ENCODE measurements around the gene MCTP1.

The MCTP1 gene

GRCh38 chr5:95284572-95285408 lies at the start of gene MCTP1:
Gene MCTP1 (minus strand): TSS chr5:95285094.
- DNase-seq = peak in 11 of 56 donors; percentile 15 to 46 (median 33)

GRCh38 chr5:95332158-95332557 lies 47.3 kb upstream of the MCTP1 start:
- DNase-seq = no peak

- no peak for DNase-seq
These were observed 46.5 kb upstream of the MCTP1 start for GRCh38 chr5:95331358-95331757.

DNA sequence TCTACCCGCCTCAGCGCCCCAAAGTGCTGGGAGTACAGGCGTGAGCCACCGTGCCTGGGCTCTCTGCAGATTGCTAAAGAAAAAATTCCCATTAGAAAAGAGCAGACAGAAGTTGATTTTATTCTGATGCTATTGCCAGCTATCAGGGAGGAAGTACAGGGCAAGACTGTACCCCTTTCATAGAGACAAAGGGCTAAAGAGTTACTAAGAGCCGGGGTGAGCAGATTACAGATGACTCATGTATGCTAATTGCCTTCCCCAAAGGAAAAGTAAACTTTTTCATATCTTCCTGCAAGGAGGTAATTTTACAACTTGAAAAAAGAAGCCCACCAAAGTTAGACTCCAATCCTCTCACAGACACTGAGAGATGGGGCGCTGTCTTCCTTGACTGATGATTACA lies 42.3 kb upstream of the MCTP1 start:
- no peak for DNase-seq

DNA sequence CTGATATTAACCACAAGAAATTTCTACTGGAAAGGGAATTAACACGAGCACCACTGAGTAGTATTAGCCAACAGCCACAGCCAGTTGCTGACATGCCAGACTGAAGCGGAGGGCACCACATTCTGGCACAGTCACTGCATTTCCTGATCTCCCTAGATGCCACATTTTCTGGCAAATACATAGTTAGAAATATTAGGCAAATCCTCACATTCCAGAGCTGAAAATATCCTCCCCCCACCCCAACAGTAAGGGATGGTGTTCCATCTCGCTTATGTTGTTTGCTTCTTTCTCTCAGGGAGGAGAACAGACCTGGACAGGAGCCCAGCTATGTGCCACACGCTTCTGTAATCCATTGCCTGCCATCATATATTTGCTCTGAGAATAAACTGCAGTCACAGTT lies 32.8 kb upstream of the MCTP1 start:
- DNase-seq = peak in 3 of 56 donors; percentile 1 to 15 (median 8)

DNA sequence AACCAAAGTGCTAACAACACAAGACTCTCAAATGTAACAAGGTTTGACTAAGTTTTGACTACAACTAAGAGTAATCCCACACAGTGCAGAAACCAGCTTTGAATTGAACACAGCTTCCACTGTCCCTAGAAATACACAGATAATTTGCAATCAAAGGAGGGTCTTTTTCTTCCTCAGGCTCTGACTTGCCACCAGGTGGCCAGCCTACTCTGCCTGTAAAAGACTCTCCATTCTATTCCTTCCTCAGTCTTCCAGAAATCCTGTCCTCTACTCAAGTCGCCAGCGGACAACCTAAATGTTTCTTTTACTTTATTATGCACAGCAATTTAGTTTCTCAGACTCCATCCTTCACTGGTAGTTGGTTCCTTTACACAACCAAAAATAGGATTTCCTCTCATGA lies 32.2 kb upstream of the MCTP1 start:
- no peak for DNase-seq

DNA sequence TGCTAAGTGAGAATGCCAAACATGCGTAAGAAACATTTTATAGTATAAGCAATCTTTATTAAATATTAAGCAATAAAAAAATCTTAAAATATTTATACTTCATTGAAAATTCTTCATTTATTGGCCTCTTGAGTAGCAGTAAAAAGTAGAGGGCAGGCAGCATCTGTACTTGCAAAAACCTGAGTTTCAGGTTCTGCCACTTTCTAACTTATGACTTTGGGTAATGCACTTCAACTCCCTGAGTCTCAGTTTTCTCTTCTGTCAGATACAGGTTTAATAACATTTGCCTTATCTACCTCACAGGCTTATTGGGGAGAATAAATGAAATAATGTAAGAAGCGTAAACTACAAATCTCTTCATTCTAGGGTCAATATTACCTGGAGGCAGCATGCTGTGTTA lies 19.8 kb upstream of the MCTP1 start:
- DNase-seq = no peak

- no peak for DNase-seq
These were observed 13.8 kb upstream of the MCTP1 start for GRCh38 chr5:95298651-95299050.

DNA sequence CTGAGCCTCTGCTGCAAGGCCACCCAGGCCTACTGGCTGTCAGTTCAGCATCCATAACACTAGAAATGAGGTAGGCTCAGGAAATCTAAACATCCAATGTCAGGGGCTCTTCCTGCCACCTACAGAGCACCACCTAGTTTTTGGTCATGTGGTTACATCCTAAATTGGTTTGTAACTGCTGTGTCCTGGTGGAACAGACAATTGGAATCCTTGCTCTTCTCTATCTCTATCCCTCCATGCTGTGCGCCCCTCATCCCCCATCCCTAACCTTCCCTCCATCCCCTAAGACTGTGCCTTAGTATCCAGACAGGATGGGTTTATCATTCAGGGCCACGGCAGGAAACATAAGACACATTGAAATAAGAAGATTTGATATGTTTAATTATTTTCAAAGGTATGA lies 11.4 kb upstream of the MCTP1 start:
- DNase-seq = no peak

- DNase-seq = peak in 2 of 56 donors; percentile 41 to 43
These were observed 488 bp upstream of the MCTP1 start for GRCh38 chr5:95285409-95285755.

DNA sequence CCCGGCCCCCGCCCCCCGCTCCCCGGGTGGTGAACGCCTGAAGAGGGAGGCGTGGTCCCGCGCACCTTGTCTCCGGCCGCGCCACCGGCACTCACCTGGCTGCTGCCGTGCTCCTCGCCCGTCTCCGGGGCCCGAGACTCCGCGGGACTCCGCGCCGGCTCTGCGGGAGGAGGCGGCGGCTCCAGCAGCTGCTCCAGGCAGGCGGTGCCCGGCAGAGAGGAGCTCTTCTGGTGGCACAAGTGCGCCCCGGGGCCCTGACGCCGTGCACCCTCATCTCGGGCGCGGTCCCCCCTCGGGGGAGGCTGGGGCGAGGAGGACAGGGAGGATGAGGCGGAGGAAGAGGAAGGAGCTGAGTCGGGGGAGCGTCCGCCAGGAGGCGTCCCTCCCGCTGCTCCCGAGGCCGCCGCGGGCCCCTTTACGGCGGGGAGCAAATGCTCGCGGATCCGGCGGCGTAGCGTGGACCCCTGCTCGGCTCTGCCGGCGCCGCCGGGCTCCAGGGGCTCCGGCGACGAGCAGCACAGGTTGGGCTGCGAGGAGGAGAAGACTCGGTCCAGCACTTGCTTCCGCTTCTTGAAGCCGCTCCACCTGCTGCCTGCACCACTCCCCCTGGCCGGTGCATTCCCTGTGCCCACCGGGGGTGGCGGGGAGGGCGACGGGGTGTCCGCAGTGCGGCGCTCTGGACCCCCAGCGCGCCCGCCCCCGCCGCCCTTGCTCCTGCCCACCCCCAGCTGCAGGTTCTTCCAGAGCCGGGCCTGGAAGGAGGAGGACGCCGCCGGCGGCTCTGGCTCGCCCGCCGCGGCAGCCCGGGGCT lies 928 bp downstream of the MCTP1 start:
- DNase-seq = peak in 18 of 56 donors; percentile 19 to 65 (median 34)

DNA sequence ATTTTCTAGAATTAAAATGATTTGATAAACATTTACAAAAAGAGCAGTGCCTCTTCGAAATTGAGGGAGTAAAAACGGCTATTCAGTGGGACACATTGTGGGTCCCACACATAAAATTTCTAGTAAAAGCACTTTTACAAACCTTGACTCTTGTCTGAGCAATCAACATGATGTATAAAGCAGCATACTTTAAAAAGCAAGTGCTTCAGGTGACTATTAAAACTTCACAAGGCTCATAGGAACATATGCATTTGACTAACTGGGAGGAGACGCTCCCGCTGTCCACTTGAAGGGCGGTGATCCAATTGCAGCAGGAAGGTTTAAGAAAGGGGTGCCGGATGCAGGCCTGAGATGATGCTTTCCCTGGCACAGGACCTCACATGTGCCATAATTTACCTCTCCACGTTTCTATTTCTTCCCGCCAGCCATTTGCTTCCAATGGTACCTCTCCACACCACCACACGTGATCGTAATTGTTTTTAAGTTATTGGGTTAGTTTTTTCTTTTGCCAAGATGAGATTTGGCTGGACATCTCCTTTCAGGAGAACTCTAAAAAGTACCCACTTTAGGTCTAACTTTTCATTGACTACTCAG lies 1.8 kb downstream of the MCTP1 start:
- no peak for DNase-seq

GRCh38 chr5:95281226-95281625 lies 3.7 kb downstream of the MCTP1 start:
- DNase-seq = no peak

DNA sequence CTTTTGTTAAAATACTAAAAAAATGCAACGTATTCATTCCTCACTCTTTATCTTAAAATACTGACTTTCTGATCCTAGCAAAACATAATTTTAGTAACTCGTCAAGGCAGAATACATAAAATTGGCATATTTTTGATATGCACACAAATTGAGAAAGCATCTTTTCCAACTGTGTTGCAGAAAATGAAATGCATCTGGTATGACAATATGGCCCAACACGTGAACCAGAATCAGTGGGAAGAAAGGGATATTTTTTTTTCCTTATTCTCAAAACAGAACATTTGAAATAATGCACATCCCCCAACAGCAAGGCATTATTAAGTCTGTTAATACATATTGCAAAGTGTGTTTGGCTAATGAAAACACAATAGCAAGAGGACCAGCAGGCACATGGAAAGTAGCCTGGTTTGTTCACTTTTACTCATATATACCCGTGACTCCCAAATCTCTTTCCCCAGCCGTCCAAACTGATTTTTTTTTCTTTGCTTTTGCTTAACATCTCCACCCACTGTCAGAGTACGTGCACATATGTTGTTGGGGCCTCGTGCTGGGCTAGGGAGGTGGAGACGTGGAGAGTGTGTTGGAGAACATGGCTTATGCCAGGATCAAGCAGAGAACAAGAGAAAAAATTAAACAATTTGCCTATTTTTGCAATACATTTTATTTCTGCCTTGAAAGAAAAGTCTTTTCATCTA lies 4.3 kb downstream of the MCTP1 start:
- DNase-seq = peak in 7 of 56 donors; percentile 3 to 35 (median 18)

DNA sequence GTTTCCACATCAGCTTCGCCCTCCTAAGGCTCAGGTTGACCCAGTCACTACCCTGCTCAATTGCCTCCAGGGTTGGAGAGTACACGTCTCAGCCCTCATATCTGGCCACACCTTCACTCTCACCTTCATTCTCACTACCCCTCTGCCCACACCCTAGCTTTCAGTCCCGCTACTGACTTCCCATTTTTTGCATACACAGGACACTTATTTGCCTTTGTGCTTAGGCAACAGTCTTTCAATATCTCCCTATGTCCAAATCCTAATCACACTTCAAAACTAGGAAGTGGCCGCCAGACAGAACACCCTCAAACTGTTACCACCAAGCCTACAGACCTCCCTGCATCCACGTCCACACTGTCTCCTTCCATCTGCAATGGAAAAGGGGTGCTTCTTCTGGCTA lies 10.9 kb downstream of the MCTP1 start:
- DNase-seq = no peak

- no peak for DNase-seq
These were observed 12.5 kb downstream of the MCTP1 start for GRCh38 chr5:95272316-95272929.

DNA sequence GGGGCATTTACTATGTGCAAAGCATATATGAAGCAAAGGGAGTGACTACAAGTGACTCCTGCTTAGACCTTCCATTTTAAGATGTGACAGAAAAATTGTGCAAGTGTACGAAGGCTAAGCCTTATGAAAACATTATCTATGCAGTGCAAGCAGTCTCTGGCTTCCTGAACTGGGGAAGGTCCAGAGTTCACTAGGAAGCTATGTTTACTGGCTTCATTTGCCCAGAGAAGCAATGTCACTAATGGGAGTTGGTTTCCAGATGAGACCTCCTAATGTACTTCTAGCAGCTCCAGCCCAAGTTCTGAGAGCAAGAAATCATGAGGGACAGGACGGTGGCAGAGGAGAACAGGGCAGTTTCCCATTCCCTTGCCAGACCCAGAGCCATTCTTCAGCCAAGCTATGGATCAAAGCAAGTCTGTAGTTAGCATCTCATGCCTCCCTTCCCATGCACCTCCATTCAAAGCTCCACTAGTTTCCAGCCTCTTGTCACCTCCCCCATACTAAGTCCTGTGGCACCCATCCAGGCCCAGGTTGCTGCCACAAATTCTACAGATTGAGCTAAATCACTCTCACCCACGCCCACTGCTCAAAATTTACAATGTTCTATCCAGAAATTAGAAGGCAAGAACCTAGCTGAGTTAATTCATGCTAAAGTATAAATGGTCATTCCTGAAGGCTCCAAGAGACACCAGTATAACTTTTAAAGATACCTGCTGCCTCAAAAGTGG lies 21.8 kb downstream of the MCTP1 start:
- peak in 5 of 56 donors; percentile 9 to 39 (median 20) for DNase-seq

DNA sequence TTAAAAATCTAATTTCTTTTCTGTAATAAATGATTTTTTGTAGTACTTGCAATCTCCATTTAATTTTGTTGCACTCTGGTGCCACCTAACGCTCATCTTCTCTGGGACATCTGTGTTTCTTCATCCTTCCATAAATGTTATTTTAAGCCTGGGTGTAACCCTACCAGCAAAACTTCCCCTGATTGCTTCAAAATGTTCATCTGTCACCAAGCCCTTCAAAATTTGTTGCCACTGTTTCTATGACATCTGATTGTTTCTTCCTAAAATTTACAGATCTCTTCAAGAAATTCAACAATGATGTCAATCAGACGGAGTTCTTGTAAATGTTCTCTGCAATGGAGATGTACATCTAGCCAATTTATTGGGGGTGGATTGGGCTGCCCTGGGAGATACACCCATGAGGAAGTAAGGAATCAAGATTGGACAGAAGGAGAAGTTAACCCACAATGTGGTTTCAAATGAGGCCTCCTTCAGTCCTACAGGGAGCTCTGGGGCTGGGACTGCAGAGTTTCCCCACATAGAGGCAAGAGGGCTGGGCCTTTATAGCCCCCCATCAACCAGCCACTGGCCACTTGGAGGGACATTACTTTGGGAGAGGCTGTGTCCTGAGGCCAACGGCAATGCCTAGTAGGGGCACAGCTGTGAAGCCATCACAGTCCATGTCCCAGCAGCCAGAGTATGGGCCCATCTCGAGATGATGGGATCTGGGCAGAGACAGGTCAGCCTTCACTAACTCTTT lies 23.3 kb downstream of the MCTP1 start:
- peak in 2 of 56 donors; percentile 21 to 36 for DNase-seq

DNA sequence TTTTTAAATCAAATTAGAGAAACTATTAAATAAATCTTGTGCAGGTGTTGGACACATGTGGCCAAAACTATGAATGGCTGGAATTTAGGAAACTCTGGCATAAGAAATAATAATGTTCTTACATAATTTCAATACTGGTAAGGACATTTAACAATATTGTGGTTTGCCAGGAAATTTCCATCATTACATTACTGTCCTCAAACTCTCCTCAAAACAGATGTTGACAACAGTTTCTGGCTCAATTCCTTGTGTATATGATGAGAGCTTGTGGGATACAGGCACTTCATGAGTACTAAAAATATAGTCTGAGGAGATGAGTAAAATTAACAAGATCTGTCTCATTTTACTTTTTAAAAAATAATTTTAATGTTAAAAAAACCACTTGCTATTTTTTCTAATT lies 27.9 kb downstream of the MCTP1 start:
- no peak for DNase-seq

- DNase-seq = no peak
These were observed 28.4 kb downstream of the MCTP1 start for GRCh38 chr5:95256446-95256845.

Data from amygdala (tissue), 56 donors.